ENCODE measurements around the gene TOMM20L.

The TOMM20L gene

DNA sequence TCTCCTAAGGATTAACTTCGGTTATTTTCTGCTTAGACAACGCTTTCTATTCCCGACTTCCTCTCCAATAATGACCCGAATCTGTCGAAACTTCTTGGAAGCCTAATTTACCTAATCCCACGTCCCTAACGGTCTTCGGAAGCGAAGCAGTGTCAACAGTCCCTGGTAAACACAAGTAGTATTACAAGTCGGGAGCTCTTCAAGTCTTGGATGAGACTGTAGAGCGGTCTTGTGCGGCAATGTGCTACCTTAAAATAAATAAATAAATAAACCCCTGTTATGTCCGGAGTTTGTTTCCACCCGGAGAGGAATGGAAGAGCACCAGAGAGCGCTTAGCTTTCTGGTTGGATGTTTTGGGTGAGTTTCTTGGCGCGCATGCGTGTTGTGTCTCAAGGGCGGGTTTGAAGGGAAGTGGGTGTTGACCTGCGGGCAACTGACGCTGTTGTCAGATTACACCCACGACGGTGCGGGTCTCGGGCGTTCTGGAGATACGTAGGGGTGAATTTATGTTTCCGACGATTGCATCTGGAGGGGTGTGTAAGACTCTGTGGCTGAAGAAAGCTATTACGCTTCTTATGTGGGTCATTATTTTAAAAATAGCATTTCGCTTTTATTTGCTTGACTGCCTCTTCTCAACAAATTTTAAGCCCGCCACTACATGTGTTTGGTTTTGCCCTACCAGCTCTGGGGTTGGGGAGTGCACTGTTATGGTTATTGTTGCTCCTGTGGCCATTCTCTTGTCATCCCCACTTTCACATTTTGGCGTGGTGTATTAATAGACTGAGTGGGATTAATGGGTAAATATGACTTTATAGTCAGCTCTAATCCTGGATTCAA lies 31.8 kb downstream of the TOMM20L start, which contains the start of the genes KIAA0586 and TIMM9:
TSS of gene KIAA0586 (plus strand) at position 439 of the 837 bp plus-strand sequence. CDS start 546 bp downstream, outside the sequence.
TSS of gene TIMM9 (minus strand) at position 251 of the 837 bp plus-strand sequence. CDS start 15,586 bp downstream, outside the sequence.
- Histone ChIP-seq H3K27ac (ENCODE audit: low read depth, low read length) (peak within 1 kb of the TSS; percentile 82), H3K9ac (ENCODE audit: low read depth, low read length) (peak within 1 kb of the TSS; percentile 81), H3K27me3 (ENCODE audit: insufficient read depth, low read length) (no peaks in the 10 kb centered on the region), H3K4me3 (ENCODE audit: low read length) (peak within 1 kb of the TSS; percentile 73), H3K9me3 (ENCODE audit: insufficient read depth, low read depth, low read length) (no peaks in the 10 kb centered on the region), H3K4me1 (ENCODE audit: insufficient read depth, low read length) (peaks cover 12% of the 10 kb centered on the region; the same call in 1 of the 2 replicates), H3K36me3 (ENCODE audit: insufficient read depth, low read length) (peaks cover 42% of the 10 kb centered on the region)
- WGBS, result under 1% methylated on average over 29 of the region's 33 CpGs

DNA sequence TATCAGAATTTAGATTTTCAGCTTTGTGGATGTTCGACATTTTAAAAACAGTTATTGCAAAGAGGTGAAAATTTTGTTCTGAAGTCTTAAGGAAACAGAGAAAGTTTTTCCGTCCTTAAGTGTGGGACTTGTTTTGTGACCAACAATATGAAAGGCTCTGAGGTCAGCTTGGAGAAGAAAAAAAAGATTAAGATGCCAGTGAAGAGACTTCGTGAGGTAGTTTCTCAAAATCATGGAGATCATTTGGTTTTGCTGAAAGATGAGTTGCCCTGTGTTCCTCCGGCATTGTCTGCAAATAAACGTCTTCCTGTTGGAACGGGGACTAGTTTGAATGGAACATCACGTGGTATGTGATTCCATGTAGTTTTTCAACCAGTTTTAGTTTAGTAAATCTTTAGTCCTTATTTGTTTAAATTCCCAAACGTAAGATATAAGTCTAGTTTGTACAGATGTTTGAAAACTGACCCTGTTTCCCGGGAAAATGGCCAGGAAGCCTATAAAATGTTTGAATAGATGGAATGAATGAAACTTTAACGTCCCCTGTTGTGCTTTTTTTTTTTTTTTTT lies 32.5 kb downstream of the TOMM20L start:
- no peaks in the 10 kb centered on the region for H3K27me3 ChIP-seq (ENCODE audit: insufficient read depth, low read length)
- H3K4me1 ChIP-seq (ENCODE audit: insufficient read depth, low read length), result peaks cover 12% of the 10 kb centered on the region; the same call in 1 of the 2 replicates
- H3K9me3 ChIP-seq (ENCODE audit: insufficient read depth, low read depth, low read length), result no peaks in the 10 kb centered on the region
- peak overlapping the region; percentile 73 for H3K4me3 ChIP-seq (ENCODE audit: low read length)
- peaks cover 41% of the 10 kb centered on the region for H3K36me3 ChIP-seq (ENCODE audit: insufficient read depth, low read length)
- peak overlapping the region; percentile 50; the same call in 1 of the 2 replicates for H3K9ac ChIP-seq (ENCODE audit: low read depth, low read length)
- WGBS, result 2% methylated on average over 10 of the region's 10 CpGs
- peak overlapping the region; percentile 6; the same call in 1 of the 2 replicates for H3K27ac ChIP-seq (ENCODE audit: low read depth, low read length)

DNA sequence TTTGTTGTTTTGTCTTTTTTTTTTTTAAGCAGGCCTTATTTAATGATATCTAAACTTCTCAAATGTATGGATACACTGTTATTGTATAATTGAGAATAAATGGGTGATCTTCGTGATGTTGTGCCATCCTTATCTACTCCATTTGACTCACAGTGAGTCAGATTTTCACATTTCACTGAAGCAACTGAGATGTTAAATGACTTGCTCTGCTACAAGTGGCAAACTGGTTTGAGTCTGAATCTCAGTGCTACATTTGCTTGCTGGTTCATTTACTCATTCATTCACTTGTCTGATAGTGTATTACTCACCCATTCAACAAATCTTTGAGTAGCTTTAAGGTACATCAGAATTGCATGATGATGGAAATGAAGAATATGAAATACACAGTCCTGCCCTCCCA lies 34.4 kb downstream of the TOMM20L start:
- Histone ChIP-seq H3K9ac (ENCODE audit: low read depth, low read length) (no peak overlapping the region), H3K36me3 (ENCODE audit: insufficient read depth, low read length) (peaks cover 44% of the 10 kb centered on the region), H3K9me3 (ENCODE audit: insufficient read depth, low read depth, low read length) (no peaks in the 10 kb centered on the region), H3K27me3 (ENCODE audit: insufficient read depth, low read length) (no peaks in the 10 kb centered on the region), H3K4me3 (ENCODE audit: low read length) (no peak overlapping the region), H3K4me1 (ENCODE audit: insufficient read depth, low read length) (peaks cover 12% of the 10 kb centered on the region; the same call in 1 of the 2 replicates), H3K27ac (ENCODE audit: low read depth, low read length) (no peak overlapping the region)
- no CpG with 5 or more reads among the region's 1 CpG for WGBS

DNA sequence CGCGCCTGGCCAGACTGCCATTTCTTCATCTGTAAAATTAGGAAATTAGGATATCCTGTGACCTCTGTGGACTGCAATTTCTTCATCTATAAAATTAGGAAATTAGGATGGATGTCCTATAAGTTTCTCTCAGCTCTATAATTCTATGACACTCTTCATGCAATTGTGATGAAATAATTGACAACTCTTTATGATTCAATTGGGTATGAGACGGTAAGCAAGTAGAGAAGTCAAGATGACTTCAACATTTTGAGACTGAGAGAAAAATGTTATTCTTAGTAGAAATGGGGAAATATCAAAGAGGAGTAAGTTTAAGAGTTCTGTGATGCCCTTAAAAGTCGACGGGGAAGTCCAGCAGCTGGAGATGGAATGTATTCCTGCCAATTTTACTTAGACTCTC lies 43.7 kb downstream of the TOMM20L start:
- Histone ChIP-seq H3K9me3 (ENCODE audit: insufficient read depth, low read depth, low read length) (no peaks in the 10 kb centered on the region), H3K27ac (ENCODE audit: low read depth, low read length) (no peak overlapping the region), H3K27me3 (ENCODE audit: insufficient read depth, low read length) (no peaks in the 10 kb centered on the region), H3K4me3 (ENCODE audit: low read length) (no peak overlapping the region), H3K4me1 (ENCODE audit: insufficient read depth, low read length) (no peaks in the 10 kb centered on the region), H3K9ac (ENCODE audit: low read depth, low read length) (no peak overlapping the region), H3K36me3 (ENCODE audit: insufficient read depth, low read length) (peaks cover 64% of the 10 kb centered on the region)
- 91% methylated on average over 5 of the region's 5 CpGs for WGBS

DNA sequence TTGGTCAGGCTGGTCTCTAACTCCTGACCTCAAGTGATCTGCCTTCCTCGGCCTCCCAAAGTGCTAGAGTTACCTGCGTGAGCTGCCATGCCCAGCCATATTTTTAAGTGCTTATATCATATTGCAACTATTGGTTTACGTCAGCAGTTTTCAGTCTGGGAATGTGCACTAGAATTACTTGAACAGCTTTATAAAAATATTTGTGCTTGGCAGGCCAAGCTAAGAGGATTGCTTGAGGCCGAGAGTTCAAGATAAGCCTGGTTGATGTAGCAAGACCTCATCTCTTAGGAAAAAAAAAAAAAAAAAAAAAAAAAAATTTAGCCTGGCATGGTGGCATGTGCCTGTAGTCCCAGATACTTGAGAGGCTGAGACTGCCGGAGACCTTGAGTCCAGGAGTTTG lies 48.9 kb downstream of the TOMM20L start:
- no peak overlapping the region for H3K9ac ChIP-seq (ENCODE audit: low read depth, low read length)
- no peaks in the 10 kb centered on the region for H3K4me1 ChIP-seq (ENCODE audit: insufficient read depth, low read length)
- H3K9me3 ChIP-seq (ENCODE audit: insufficient read depth, low read depth, low read length), result no peaks in the 10 kb centered on the region
- no peak overlapping the region for H3K27ac ChIP-seq (ENCODE audit: low read depth, low read length)
- H3K36me3 ChIP-seq (ENCODE audit: insufficient read depth, low read length), result peaks cover 71% of the 10 kb centered on the region
- no peak overlapping the region for H3K4me3 ChIP-seq (ENCODE audit: low read length)
- no peaks in the 10 kb centered on the region for H3K27me3 ChIP-seq (ENCODE audit: insufficient read depth, low read length)
- 92% methylated on average over 5 of the region's 5 CpGs for WGBS

DNA sequence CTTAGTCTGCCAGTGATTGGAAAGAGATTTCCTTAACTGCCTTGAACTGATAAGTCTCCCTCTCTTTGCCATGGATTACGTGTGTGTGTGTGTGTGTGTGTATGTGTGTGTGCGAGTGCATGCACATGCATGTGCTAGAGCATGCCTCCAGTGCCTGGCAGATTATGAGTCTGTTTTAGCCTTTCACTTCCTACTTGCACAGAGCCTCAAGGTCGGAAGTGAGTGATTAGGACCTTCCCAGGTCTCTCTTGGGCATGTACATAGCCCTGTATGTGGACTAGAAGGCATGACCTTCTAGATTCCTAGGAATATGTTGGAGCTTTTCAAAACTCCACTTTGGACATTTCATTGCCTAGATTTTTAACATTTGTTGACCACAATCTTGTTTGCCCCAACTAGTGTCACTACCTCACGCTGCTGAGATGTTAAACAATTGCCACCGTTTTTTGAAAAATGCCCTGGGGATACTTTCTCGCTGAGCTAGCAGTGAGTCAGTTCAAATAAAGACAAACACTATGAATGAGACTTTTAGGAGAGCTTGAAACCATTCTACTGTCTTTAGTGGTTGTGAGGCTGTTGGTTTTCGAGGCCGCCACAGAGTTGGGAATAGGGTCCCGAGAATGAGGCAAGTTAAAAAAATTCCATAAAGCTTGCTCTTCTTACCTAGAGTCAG lies 60.0 kb downstream of the TOMM20L start:
- Histone ChIP-seq H3K9me3 (ENCODE audit: insufficient read depth, low read depth, low read length) (no peaks in the 10 kb centered on the region), H3K4me3 (ENCODE audit: low read length) (no peak overlapping the region), H3K9ac (ENCODE audit: low read depth, low read length) (no peak overlapping the region), H3K4me1 (ENCODE audit: insufficient read depth, low read length) (no peaks in the 10 kb centered on the region), H3K27me3 (ENCODE audit: insufficient read depth, low read length) (no peaks in the 10 kb centered on the region), H3K27ac (ENCODE audit: low read depth, low read length) (no peak overlapping the region), H3K36me3 (ENCODE audit: insufficient read depth, low read length) (peaks cover 72% of the 10 kb centered on the region)
- 85% methylated on average over 8 of the region's 9 CpGs for WGBS

Measured in HUES64 (cell line).